Neural cell (in vitro differentiated cells): ENCODE results near the gene ITPRIP. TPM values are rescaled to one million over a fixed set of nuclear protein-coding genes. Genes with fewer than 3 reads are reported as not detected.

Experiments
- H2AFZ ChIP-seq: fragments of 200-600, 300-800 bp; sonication (generic), shearing (Covaris generic); 2 replicates; pipeline ENCODE4 v1.6.0; 2014; ENCODE audit warnings: low read depth, mild to moderate bottlenecking, antibody characterized with exemption, low read length, moderate library complexity
- H3F3A ChIP-seq: fragments of 200-600 bp; shearing (Covaris generic); 2 replicates; pipeline ENCODE4 v1.6.1; 2016; ENCODE audit warnings: mild to moderate bottlenecking, moderate library complexity, mixed read lengths, antibody characterized with exemption, low read length; ENCODE audit not compliant: insufficient read depth, poor library complexity, severe bottlenecking
- H3K27ac ChIP-seq: fragments of 200-600, 300-800 bp; sonication (generic), shearing (Covaris generic); 2 replicates; pipeline ENCODE4 v1.5.1; 2014; ENCODE audit warnings: mild to moderate bottlenecking, low read length, moderate library complexity
- H3K27me3 ChIP-seq: fragments of 300-800, 200-600 bp; sonication (generic), shearing (Covaris generic); 2 replicates; pipeline ENCODE4 v1.6.0; 2014; ENCODE audit warnings: mild to moderate bottlenecking, low read depth, low read length, moderate library complexity; ENCODE audit not compliant: insufficient read depth
- H3K36me3 ChIP-seq: fragments of 300-800, 200-600 bp; sonication (generic), shearing (Covaris generic); 2 replicates; pipeline ENCODE4 v1.5.1; 2014; ENCODE audit warnings: mild to moderate bottlenecking, antibody characterized with exemption, low read length, moderate library complexity; ENCODE audit not compliant: insufficient read depth
- H3K4me2 ChIP-seq: fragments of 300-800, 200-600 bp; sonication (generic), shearing (Covaris generic); 2 replicates; pipeline ENCODE4 v1.6.0; 2014; ENCODE audit warnings: mild to moderate bottlenecking, low read length
- H3K4me3 ChIP-seq: fragments of 300-800, 200-600 bp; sonication (generic), shearing (Covaris generic); 2 replicates; pipeline ENCODE4 v1.5.1; 2014; ENCODE audit warnings: mild to moderate bottlenecking, low read length, moderate library complexity
- H3K79me2 ChIP-seq: fragments of 200-600 bp; shearing (Covaris generic); replicated peaks from 2 replicates; pipeline ENCODE4 v1.6.0; 2014; ENCODE audit warnings: mild to moderate bottlenecking, low read length, moderate library complexity; ENCODE audit not compliant: insufficient read depth
- H3K9ac ChIP-seq: fragments of 300-800, 200-600 bp; sonication (generic), shearing (Covaris generic); 2 replicates; pipeline ENCODE4 v1.6.1; 2016; ENCODE audit warnings: mild to moderate bottlenecking, low read length, mixed read lengths
- H3K9me2 ChIP-seq: fragments of 200-600 bp; shearing (Covaris generic); 2 replicates; pipeline ENCODE4 v1.6.1; 2016; ENCODE audit warnings: mild to moderate bottlenecking, low read length, mixed read lengths; ENCODE audit not compliant: insufficient read depth
- H3K9me3 ChIP-seq: fragments of 200-600, 300-800 bp; sonication (generic), shearing (Covaris generic); 2 replicates; pipeline ENCODE4 v1.6.1; 2016; ENCODE audit warnings: mild to moderate bottlenecking, mixed run types, low read length, moderate library complexity, mixed read lengths
- H4K20me1 ChIP-seq: fragments of 200-600 bp; shearing (Covaris generic); 2 replicates; pipeline ENCODE4 v1.6.1; 2016; ENCODE audit warnings: mild to moderate bottlenecking, mixed run types; ENCODE audit not compliant: insufficient read depth
- EP300 ChIP-seq: fragments of 450-650 bp; conservative IDR thresholded peaks from 2 replicates; pipeline ENCODE4 v1.6.1; 2014; ENCODE audit warnings: antibody characterized with exemption, mild to moderate bottlenecking, moderate library complexity; ENCODE audit not compliant: poor library complexity, severe bottlenecking
- EZH2 ChIP-seq: fragments of 200-600, 300-800 bp; shearing (Covaris generic), sonication (generic); IDR thresholded peaks from 2 replicates; pipeline ENCODE4 v1.6.1; 2014; ENCODE audit warnings: antibody characterized with exemption, low read length, borderline replicate concordance, mild to moderate bottlenecking; ENCODE audit not compliant: insufficient read depth, poor library complexity, severe bottlenecking
- MXI1 ChIP-seq: fragments of 450-650 bp; conservative IDR thresholded peaks from 2 replicates; pipeline ENCODE4 v1.6.1; 2014; ENCODE audit warnings: antibody characterized with exemption, mild to moderate bottlenecking; ENCODE audit not compliant: poor library complexity, severe bottlenecking
- POLR2AphosphoS5 ChIP-seq: IDR thresholded peaks from 2 replicates; pipeline ENCODE4 v1.6.1; 2012
- RAD21 ChIP-seq: fragments of 450-650 bp; conservative IDR thresholded peaks from 2 replicates; pipeline ENCODE4 v1.6.1; 2014; ENCODE audit warnings: antibody characterized with exemption, mild to moderate bottlenecking, moderate library complexity
- REST ChIP-seq: IDR thresholded peaks from 2 replicates; pipeline ENCODE4 v1.6.1; 2012; ENCODE audit warnings: borderline replicate concordance
- SMC3 ChIP-seq: fragments of 450-650 bp; conservative IDR thresholded peaks from 2 replicates; pipeline ENCODE4 v1.6.1; 2014; ENCODE audit warnings: antibody characterized with exemption, mild to moderate bottlenecking, moderate library complexity; ENCODE audit not compliant: poor library complexity
- TAF1 ChIP-seq: IDR thresholded peaks from 2 replicates; pipeline ENCODE4 v1.6.1; 2012; ENCODE audit warnings: low read depth
- polyA plus RNA-seq: library from polyadenylated mRNA; depleted of rRNA; stranded (reverse); fragments of >200 nt; gene quantifications from 2 replicates; pipeline ENCODE4 v1.2.3, GENCODE V29; 2014
- TF ChIP-seq, protein P1 (sequence below): fragments of 450-650 bp; IDR thresholded peaks from 2 replicates; pipeline ENCODE4 v1.5.1; 2014; ENCODE audit warnings: antibody characterized with exemption, mild to moderate bottlenecking, moderate library complexity; ENCODE audit not compliant: poor library complexity, severe bottlenecking

Gene ITPRIP
- polyA plus RNA-seq, 1 donor from 2014 or later: 1.5 TPM

GRCh38 chr10:104321725-104322415 lies 16.4 kb downstream of the ITPRIP start:
- Histone ChIP-seq H3F3A (no peaks in the 10 kb centered on the region), H3K4me3 (no peak overlapping the region), H3K9me2 (no peaks in the 10 kb centered on the region), H3K79me2 (peaks cover 5% of the 10 kb centered on the region), H3K27me3 (peaks cover under 1% of the 10 kb centered on the region), H4K20me1 (no peaks in the 10 kb centered on the region), H3K4me2 (no peak overlapping the region), H3K9me3 (no peaks in the 10 kb centered on the region), H3K36me3 (no peaks in the 10 kb centered on the region), H3K9ac (no peak overlapping the region), H3K27ac (no peak overlapping the region), H2AFZ (no peak overlapping the region)
- TF ChIP-seq RAD21: no peak
- no peak for TF ChIP-seq EP300
- TF ChIP-seq TAF1: no peak
- no peak for TF ChIP-seq POLR2AphosphoS5
- no peak for TF ChIP-seq SMC3
- TF ChIP-seq, protein P1, sequence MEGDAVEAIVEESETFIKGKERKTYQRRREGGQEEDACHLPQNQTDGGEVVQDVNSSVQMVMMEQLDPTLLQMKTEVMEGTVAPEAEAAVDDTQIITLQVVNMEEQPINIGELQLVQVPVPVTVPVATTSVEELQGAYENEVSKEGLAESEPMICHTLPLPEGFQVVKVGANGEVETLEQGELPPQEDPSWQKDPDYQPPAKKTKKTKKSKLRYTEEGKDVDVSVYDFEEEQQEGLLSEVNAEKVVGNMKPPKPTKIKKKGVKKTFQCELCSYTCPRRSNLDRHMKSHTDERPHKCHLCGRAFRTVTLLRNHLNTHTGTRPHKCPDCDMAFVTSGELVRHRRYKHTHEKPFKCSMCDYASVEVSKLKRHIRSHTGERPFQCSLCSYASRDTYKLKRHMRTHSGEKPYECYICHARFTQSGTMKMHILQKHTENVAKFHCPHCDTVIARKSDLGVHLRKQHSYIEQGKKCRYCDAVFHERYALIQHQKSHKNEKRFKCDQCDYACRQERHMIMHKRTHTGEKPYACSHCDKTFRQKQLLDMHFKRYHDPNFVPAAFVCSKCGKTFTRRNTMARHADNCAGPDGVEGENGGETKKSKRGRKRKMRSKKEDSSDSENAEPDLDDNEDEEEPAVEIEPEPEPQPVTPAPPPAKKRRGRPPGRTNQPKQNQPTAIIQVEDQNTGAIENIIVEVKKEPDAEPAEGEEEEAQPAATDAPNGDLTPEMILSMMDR: no peak
- no peak for TF ChIP-seq EZH2
- TF ChIP-seq REST: no peak
- TF ChIP-seq MXI1: no peak

DNA sequence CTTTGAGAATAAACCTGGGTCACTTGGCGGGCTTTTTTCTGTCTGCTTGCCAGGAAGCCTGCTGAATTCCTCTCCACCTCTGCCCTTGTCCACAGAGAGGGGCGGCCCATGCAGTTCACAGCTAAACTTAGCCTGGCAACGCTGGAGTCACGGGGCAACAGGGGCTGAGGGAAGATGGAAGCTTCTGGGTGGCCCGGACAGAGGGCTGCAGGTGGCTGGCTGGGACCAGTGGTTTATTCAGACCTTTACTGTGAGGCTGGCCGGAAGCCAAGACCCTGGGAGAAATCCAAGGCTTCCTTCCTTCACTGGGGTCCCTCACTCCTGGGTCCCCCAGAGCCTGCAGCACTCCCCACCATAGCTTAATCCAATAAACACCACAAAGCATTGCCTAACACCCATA lies 17.0 kb downstream of the ITPRIP start:
- Histone ChIP-seq H3K4me3 (no peak overlapping the region), H3K79me2 (no peaks in the 10 kb centered on the region), H3K9me2 (no peaks in the 10 kb centered on the region), H3K9me3 (no peaks in the 10 kb centered on the region), H3K9ac (no peak overlapping the region), H3K27me3 (no peaks in the 10 kb centered on the region), H4K20me1 (no peaks in the 10 kb centered on the region), H2AFZ (no peak overlapping the region), H3K36me3 (no peaks in the 10 kb centered on the region), H3F3A (no peaks in the 10 kb centered on the region), H3K27ac (no peak overlapping the region), H3K4me2 (no peak overlapping the region)
- TF ChIP-seq MXI1: no peak
- no peak for TF ChIP-seq TAF1
- TF ChIP-seq REST: no peak
- TF ChIP-seq, protein P1: no peak
- TF ChIP-seq EZH2: no peak
- TF ChIP-seq RAD21: no peak
- no peak for TF ChIP-seq EP300
- TF ChIP-seq SMC3: no peak
- no peak for TF ChIP-seq POLR2AphosphoS5
